MM.1S (cell line): ENCODE results near the gene MICU1.

Experiments used
- DNase-seq: peaks from one replicate; pipeline ENCODE4 v3.0.0-alpha.2; 2015
- H2AFZ ChIP-seq: fragments of 300-600 bp; sonication (generic); 2 replicates; pipeline ENCODE4 v1.6.0; 2016; ENCODE audit warnings: antibody characterized with exemption, low read length
- H3F3A ChIP-seq: fragments of 300-600 bp; sonication (generic); 2 replicates; pipeline ENCODE4 v1.6.1; 2016; ENCODE audit warnings: mild to moderate bottlenecking, antibody characterized with exemption, low read length, moderate library complexity, mixed read lengths; ENCODE audit not compliant: insufficient read depth
- H3K27ac ChIP-seq: fragments of 300-600 bp; sonication (generic); 2 replicates; pipeline ENCODE4 v1.5.1; 2016; ENCODE audit warnings: mild to moderate bottlenecking, low read length
- H3K27me3 ChIP-seq: fragments of 300-600 bp; sonication (generic); replicated peaks from 2 replicates; pipeline ENCODE4 v1.6.0; 2016; ENCODE audit warnings: low read length; ENCODE audit not compliant: insufficient read depth
- H3K36me3 ChIP-seq: fragments of 300-600 bp; sonication (generic); replicated peaks from 2 replicates; pipeline ENCODE4 v1.6.1; 2016; ENCODE audit warnings: mild to moderate bottlenecking, low read length, mixed read lengths; ENCODE audit not compliant: insufficient read depth
- H3K4me1 ChIP-seq: fragments of 300-600 bp; sonication (generic); 2 replicates; pipeline ENCODE4 v1.6.1; 2016; ENCODE audit warnings: low read length, mixed read lengths
- H3K4me2 ChIP-seq: fragments of 300-600 bp; sonication (generic); 2 replicates; pipeline ENCODE4 v1.6.0; 2016; ENCODE audit warnings: low read depth, low read length
- H3K4me3 ChIP-seq: fragments of 300-600 bp; sonication (generic); 2 replicates; pipeline ENCODE4 v1.5.1; 2016; ENCODE audit warnings: low read length, mixed read lengths
- H3K79me2 ChIP-seq: fragments of 300-600 bp; sonication (generic); 2 replicates; pipeline ENCODE4 v1.6.1; 2016; ENCODE audit warnings: mixed run types, low read length, mixed read lengths
- H3K9ac ChIP-seq: fragments of 300-600 bp; sonication (generic); 2 replicates; pipeline ENCODE4 v1.6.1; 2016; ENCODE audit warnings: low read length, mixed read lengths
- H3K9me2 ChIP-seq: fragments of 300-600 bp; sonication (generic); replicated peaks from 2 replicates; pipeline ENCODE4 v1.6.1; 2016; ENCODE audit warnings: mild to moderate bottlenecking, low read length, mixed read lengths; ENCODE audit not compliant: insufficient read depth
- H3K9me3 ChIP-seq: fragments of 300-600 bp; sonication (generic); replicated peaks from 2 replicates; pipeline ENCODE4 v1.6.1; 2016; ENCODE audit warnings: mild to moderate bottlenecking, low read length, mixed read lengths; ENCODE audit not compliant: insufficient read depth
- H4K20me1 ChIP-seq: fragments of 300-600 bp; sonication (generic); 2 replicates; pipeline ENCODE4 v1.6.1; 2016; ENCODE audit warnings: mild to moderate bottlenecking, low read length, moderate library complexity, mixed read lengths; ENCODE audit not compliant: insufficient read depth
- CTCF ChIP-seq: fragments of 300-600 bp; sonication (generic); IDR thresholded peaks from 2 replicates; pipeline ENCODE4 v1.5.1; 2016; ENCODE audit warnings: antibody characterized with exemption, low read length, mixed read lengths
- EZH2 ChIP-seq: fragments of 300-600 bp; sonication (generic); optimal IDR thresholded peaks from 2 replicates; pipeline ENCODE3; 2017; ENCODE audit warnings: low read depth, mild to moderate bottlenecking, antibody characterized with exemption, low read length, mixed read lengths
- EZH2phosphoT487 ChIP-seq: fragments of 300-600 bp; sonication (generic); IDR thresholded peaks from 2 replicates; pipeline ENCODE4 v1.6.1; 2018; ENCODE audit warnings: antibody characterized with exemption, low read length

MICU1 gene

GRCh38 chr10:72593963-72594362, 31.9 kb downstream of the MICU1 start:
- H3K9me3 ChIP-seq: no peaks in the 10 kb centered on the region
- no peaks in the 10 kb centered on the region for H3K9me2 ChIP-seq
- no peaks in the 10 kb centered on the region for H4K20me1 ChIP-seq
- no peaks in the 10 kb centered on the region for H3K27me3 ChIP-seq
- H3K79me2 ChIP-seq: peaks cover 34% of the 10 kb centered on the region
- H3K27ac ChIP-seq: no peak overlapping the region
- no peak overlapping the region for H3K9ac ChIP-seq
- H3K4me3 ChIP-seq: no peak overlapping the region
- no peak overlapping the region for H2AFZ ChIP-seq
- H3F3A ChIP-seq: 0 out of 2 replicates have a peak, but pooled peaks cover 7% of the 10 kb centered on the region
- H3K4me1 ChIP-seq: peaks cover 5% of the 10 kb centered on the region
- TF ChIP-seq CTCF (no peak), EZH2 (no peak), EZH2phosphoT487 (no peak)
- H3K36me3 ChIP-seq: no peaks in the 10 kb centered on the region
- H3K4me2 ChIP-seq: no peak overlapping the region
- DNase-seq: no peak

- Histone ChIP-seq H3K9me3 (no peaks in the 10 kb centered on the region), H3K79me2 (peaks cover 27% of the 10 kb centered on the region; the same call in 1 of the 2 replicates), H4K20me1 (no peaks in the 10 kb centered on the region), H3K4me3 (no peak overlapping the region), H2AFZ (no peak overlapping the region), H3K9me2 (no peaks in the 10 kb centered on the region), H3K9ac (no peak overlapping the region), H3F3A (no peaks in the 10 kb centered on the region), H3K4me2 (no peak overlapping the region), H3K27ac (no peak overlapping the region), H3K4me1 (no peaks in the 10 kb centered on the region), H3K27me3 (no peaks in the 10 kb centered on the region), H3K36me3 (no peaks in the 10 kb centered on the region)
- no peak for DNase-seq
- no peak for TF ChIP-seq EZH2
- no peak for TF ChIP-seq EZH2phosphoT487
- no peak for TF ChIP-seq CTCF
Measured at GRCh38 chr10:72588266-72588665, 37.6 kb downstream of the MICU1 start.

- H3K79me2 ChIP-seq: peaks cover 27% of the 10 kb centered on the region; the same call in 1 of the 2 replicates
Measured at GRCh38 chr10:72587568-72587967, 38.3 kb downstream of the MICU1 start.

More at GRCh38 chr10:72587568-72587967, 38.3 kb downstream of the MICU1 start:
- no peak overlapping the region for H3K9ac ChIP-seq
- H3K9me3 ChIP-seq: no peaks in the 10 kb centered on the region
- no peak for TF ChIP-seq CTCF
- no peak for TF ChIP-seq EZH2
- no peak for TF ChIP-seq EZH2phosphoT487
- H3K27me3 ChIP-seq: no peaks in the 10 kb centered on the region
- H3K4me3 ChIP-seq: no peak overlapping the region
- H3K27ac ChIP-seq: no peak overlapping the region
- no peaks in the 10 kb centered on the region for H3K9me2 ChIP-seq
- H3F3A ChIP-seq: no peaks in the 10 kb centered on the region
- no peaks in the 10 kb centered on the region for H3K36me3 ChIP-seq
- no peaks in the 10 kb centered on the region for H4K20me1 ChIP-seq
- DNase-seq: no peak
- no peaks in the 10 kb centered on the region for H3K4me1 ChIP-seq
- no peak overlapping the region for H2AFZ ChIP-seq
- H3K4me2 ChIP-seq: no peak overlapping the region
